CD4-positive, alpha-beta memory T cell (primary cell): ENCODE results near the gene ETV3. TPM values are rescaled to one million over a fixed set of nuclear protein-coding genes. Genes with fewer than 3 reads are reported as not detected.
"Not testable (repeated sequence)": the region's sequence is repeated elsewhere in the genome, so short reads cannot be mapped to it uniquely, and the experiment has no call there.

Experiments
- CTCF ChIA-PET: fragments of 350-600 bp; sonication (Branson Sonifier 250); formaldehyde crosslinking; loops from one replicate; lab custom pipeline; 2021; ENCODE audit warnings: inconsistent platforms; ENCODE audit not compliant: partially characterized antibody; lab: Charles Lee
- POLR2A ChIA-PET: fragments of 350-600 bp; sonication (Branson Sonifier 250); formaldehyde crosslinking; loops from one replicate; lab custom pipeline; 2021; ENCODE audit not compliant: partially characterized antibody; lab: Charles Lee
- DNase-seq, 5 donors: peaks; one replicate each; pipeline versions ENCODE4 v3.0.0 to v3.0.0-alpha.2; 2020 to 2022; ENCODE audit warnings: mixed read lengths in 1 of 5
- H3K27ac ChIP-seq: one replicate; pipeline ENCODE4 v1.7.0; 2013; ENCODE audit warnings: low read depth, low read length
- H3K27me3 ChIP-seq: 2 replicates; pipeline ENCODE4 v1.7.0; 2013; ENCODE audit warnings: mild to moderate bottlenecking, low read length, moderate library complexity; ENCODE audit not compliant: insufficient read depth
- H3K36me3 ChIP-seq: 2 replicates; pipeline ENCODE4 v1.7.0; 2013; ENCODE audit warnings: mild to moderate bottlenecking, low read length, moderate library complexity; ENCODE audit not compliant: insufficient read depth
- H3K4me1 ChIP-seq: 2 replicates; pipeline ENCODE4 v1.7.0; 2013; ENCODE audit warnings: mild to moderate bottlenecking, low read length, moderate library complexity; ENCODE audit not compliant: insufficient read depth
- H3K4me3 ChIP-seq, 2 donors: one replicate each; pipeline ENCODE4 v1.7.0; 2013; ENCODE audit warnings: low read length in 2 of 2, mild to moderate bottlenecking in 1 of 2
- H3K9me3 ChIP-seq, 2 donors: one replicate each; pipeline ENCODE4 v1.7.0; 2013; ENCODE audit warnings: low read length in 2 of 2, control low read depth in 1 of 2; ENCODE audit not compliant: control insufficient read depth in 1 of 2
- H3K27ac Mint-ChIP-seq, 7 donors: one replicate each; pipeline ENCODE4 v1.8.0; 2020 to 2021; ENCODE audit warnings: mixed read lengths in 7 of 7, mild to moderate bottlenecking in 6 of 7, inconsistent platforms in 3 of 7, moderate library complexity in 3 of 7
- H3K27me3 Mint-ChIP-seq, 2 donors: one replicate each; pipeline ENCODE4 v1.8.0; 2020 to 2021; ENCODE audit warnings: mixed read lengths in 2 of 2
- H3K36me3 Mint-ChIP-seq, 2 donors: one replicate each; pipeline ENCODE4 v1.8.0; 2020 to 2021; ENCODE audit warnings: mixed read lengths in 2 of 2, inconsistent platforms in 1 of 2, mild to moderate bottlenecking in 1 of 2
- H3K4me1 Mint-ChIP-seq, 4 donors: one replicate each; pipeline ENCODE4 v1.8.0; 2020 to 2021; ENCODE audit warnings: mixed read lengths in 4 of 4, mild to moderate bottlenecking in 1 of 4
- H3K4me3 Mint-ChIP-seq, 8 donors: one replicate each; pipeline ENCODE4 v1.8.0; 2020 to 2021; ENCODE audit warnings: mixed read lengths in 8 of 8, mild to moderate bottlenecking in 7 of 8, moderate library complexity in 6 of 8, inconsistent platforms in 3 of 8
- H3K9me3 Mint-ChIP-seq, 8 donors: one replicate each; pipeline ENCODE4 v1.8.0; 2020 to 2021; ENCODE audit warnings: mixed read lengths in 8 of 8, mild to moderate bottlenecking in 5 of 8, inconsistent platforms in 3 of 8, moderate library complexity in 1 of 8
- intact Hi-C: fragments of 100-400 bp; cut with micrococcal nuclease; formaldehyde crosslinking; loops from one replicate; pipeline ENCODE4 v1.15.1; 2023
- polyA plus RNA-seq, 2 donors: library from polyadenylated mRNA; unstranded; fragments of 300-500 nt; fragmentation: Illumina TruSeq; gene quantifications; one replicate each; pipeline ENCODE4 v1.2.3, GENCODE V29; 2021
- total RNA-seq, 2 experiments: library from RNA; stranded (reverse); gene quantifications; one replicate each; pipeline ENCODE4 v1.2.3, GENCODE V29; 2021

ETV3 gene
- total and polyA plus RNA-seq, 4 experiments from 2014 or later = 7.3 to 31.8 (median 20.9) TPM

- H3K27ac Mint-ChIP-seq = no peak overlapping the region
- no peaks in the 10 kb centered on the region for H3K9me3 Mint-ChIP-seq
- CTCF ChIA-PET = interaction anchor here (1.3 to 1.7 kb wide), 2 partner anchors 13 to 88 kb away, joined by 4 read pairs; no protein-coding TSS in a partner anchor
These were observed 39.7 kb upstream of the ETV3 start for GRCh38 chr1:157177733-157178394.

GRCh38 chr1:157176591-157177121, 38.5 kb upstream of the ETV3 start:
- Mint-ChIP-seq H3K4me3 (no peak overlapping the region), H3K27me3 (peaks cover 23 to 32% of the 10 kb centered on the region in 2 donors), H3K27ac (no peak overlapping the region), H3K36me3 (no peaks in the 10 kb centered on the region), H3K9me3 (no peaks in the 10 kb centered on the region), H3K4me1 (peaks cover 0 to 2% (median 0%) of the 10 kb centered on the region in 4 donors)
- Histone ChIP-seq H3K27ac (no peak overlapping the region), H3K9me3 (no peaks in the 10 kb centered on the region), H3K4me3 (no peak overlapping the region), H3K4me1 (no peaks in the 10 kb centered on the region), H3K27me3 (peaks cover 3% of the 10 kb centered on the region), H3K36me3 (no peaks in the 10 kb centered on the region)
- ChIA-PET POLR2A (no interaction called here), CTCF (interaction anchor here (0.7 to 1.7 kb wide), 4 partner anchors 12 to 87 kb away, joined by 3 to 4 read pairs (median 4); no protein-coding TSS in a partner anchor)
- DNase-seq = no peak
- intact Hi-C loops = no loop called here

More at GRCh38 chr1:157177733-157178394, 39.7 kb upstream of the ETV3 start:
- no peaks in the 10 kb centered on the region for H3K4me1 ChIP-seq
- H3K27ac ChIP-seq = no peak overlapping the region
- Mint-ChIP-seq H3K27me3 (peaks cover 23 to 34% of the 10 kb centered on the region in 2 donors), H3K36me3 (no peaks in the 10 kb centered on the region), H3K4me1 (peaks cover 0 to 2% (median 0%) of the 10 kb centered on the region in 4 donors), H3K4me3 (no peak overlapping the region)
- H3K27me3 ChIP-seq = peaks cover 3% of the 10 kb centered on the region
- POLR2A ChIA-PET = no interaction called here
- H3K36me3 ChIP-seq = no peaks in the 10 kb centered on the region
- no peak for DNase-seq
- H3K4me3 ChIP-seq = no peak overlapping the region
- intact Hi-C loops = no loop called here
- no peaks in the 10 kb centered on the region for H3K9me3 ChIP-seq

- no peak overlapping the region for H3K27ac ChIP-seq
- intact Hi-C loops = no loop called here
- Mint-ChIP-seq H3K4me1 (peaks cover 0 to 2% (median under 1%) of the 10 kb centered on the region in 4 donors), H3K4me3 (no peak overlapping the region), H3K36me3 (no peaks in the 10 kb centered on the region), H3K27ac (no peak overlapping the region), H3K27me3 (peaks cover 23 to 28% of the 10 kb centered on the region in 2 donors), H3K9me3 (peaks cover 0 to 1% (median 0%) of the 10 kb centered on the region in 8 donors)
- no peak for DNase-seq
- no peaks in the 10 kb centered on the region for H3K36me3 ChIP-seq
- POLR2A ChIA-PET = no interaction called here
- H3K4me1 ChIP-seq = no peaks in the 10 kb centered on the region
- peaks cover 3% of the 10 kb centered on the region for H3K27me3 ChIP-seq
- CTCF ChIA-PET = interaction anchor here (0.7 to 1.5 kb wide), 2 partner anchors 20 to 86 kb away, joined by 3 to 4 read pairs; no protein-coding TSS in a partner anchor
- H3K4me3 ChIP-seq = no peak overlapping the region
- H3K9me3 ChIP-seq = no peaks in the 10 kb centered on the region
These were observed 37.8 kb upstream of the ETV3 start for GRCh38 chr1:157176016-157176415.

- H3K27me3 Mint-ChIP-seq = peaks cover 19 to 22% of the 10 kb centered on the region in 2 donors
- no peaks in the 10 kb centered on the region for H3K36me3 Mint-ChIP-seq
- H3K4me3 ChIP-seq = no peak overlapping the region
- no peaks in the 10 kb centered on the region for H3K36me3 ChIP-seq
- H3K4me1 Mint-ChIP-seq = peaks cover 0 to 1% (median 0%) of the 10 kb centered on the region in 4 donors
- no peaks in the 10 kb centered on the region for H3K4me1 ChIP-seq
- ChIA-PET POLR2A (no interaction called here), CTCF (interaction anchor here (1.3 to 3.8 kb wide), 2 partner anchors 18 to 84 kb away, joined by 4 to 9 read pairs; no protein-coding TSS in a partner anchor)
- no peak overlapping the region for H3K27ac Mint-ChIP-seq
- H3K27me3 ChIP-seq = peaks cover 3% of the 10 kb centered on the region
- intact Hi-C loops = no loop called here
- no peak overlapping the region for H3K4me3 Mint-ChIP-seq
- H3K9me3 ChIP-seq = no peaks in the 10 kb centered on the region
- H3K27ac ChIP-seq = no peak overlapping the region
- H3K9me3 Mint-ChIP-seq = peaks cover 0 to 1% (median 0%) of the 10 kb centered on the region in 8 donors
- DNase-seq = no peak
These were observed 35.8 kb upstream of the ETV3 start for GRCh38 chr1:157173900-157174410.

- H3K4me1 Mint-ChIP-seq, POLR2A ChIA-PET, H3K27ac ChIP-seq, H3K27me3 ChIP-seq, H3K4me1 ChIP-seq, H3K4me3 ChIP-seq, intact Hi-C loops, H3K27ac Mint-ChIP-seq, H3K36me3 Mint-ChIP-seq, DNase-seq, H3K9me3 Mint-ChIP-seq, H3K4me3 Mint-ChIP-seq, H3K36me3 ChIP-seq, H3K9me3 ChIP-seq: not testable (repeated sequence)
- CTCF ChIA-PET = interaction anchor here (1.3 to 3.8 kb wide), 2 partner anchors 17 to 83 kb away, joined by 4 to 9 read pairs; no protein-coding TSS in a partner anchor
- H3K27me3 Mint-ChIP-seq = peaks cover 19 to 25% of the 10 kb centered on the region in 2 donors
These were observed 35.0 kb upstream of the ETV3 start for GRCh38 chr1:157173241-157173640.

- Mint-ChIP-seq H3K27ac (peak overlapping the region in 1 of 7 donors; percentile 25), H3K27me3 (peaks cover 18 to 20% of the 10 kb centered on the region in 2 donors)
- H3K9me3 ChIP-seq, intact Hi-C loops, H3K4me1 Mint-ChIP-seq, H3K36me3 Mint-ChIP-seq, H3K27ac ChIP-seq, H3K9me3 Mint-ChIP-seq, H3K4me1 ChIP-seq, H3K36me3 ChIP-seq, H3K4me3 Mint-ChIP-seq, H3K27me3 ChIP-seq, POLR2A ChIA-PET, DNase-seq, H3K4me3 ChIP-seq: not testable (repeated sequence)
- CTCF ChIA-PET = interaction anchor here (3.8 kb wide), 1 partner anchor 83 kb away, joined by 9 read pairs; no protein-coding TSS in a partner anchor
These were observed 34.4 kb upstream of the ETV3 start for GRCh38 chr1:157172591-157172990.

GRCh38 chr1:157171903-157172503, 33.8 kb upstream of the ETV3 start:
- H3K36me3 Mint-ChIP-seq, H3K4me3 Mint-ChIP-seq, H3K4me1 Mint-ChIP-seq, H3K9me3 Mint-ChIP-seq, H3K27ac Mint-ChIP-seq, intact Hi-C loops, DNase-seq, H3K4me3 ChIP-seq, H3K27me3 ChIP-seq, H3K9me3 ChIP-seq, H3K27ac ChIP-seq, H3K36me3 ChIP-seq, POLR2A ChIA-PET, H3K4me1 ChIP-seq: not testable (repeated sequence)
- CTCF ChIA-PET = interaction anchor here (0.8 to 3.8 kb wide), 3 partner anchors 15 to 82 kb away, joined by 3 to 9 read pairs (median 3); no protein-coding TSS in a partner anchor
- peaks cover 15 to 22% of the 10 kb centered on the region in 2 donors for H3K27me3 Mint-ChIP-seq
